ENCODE measurements around the gene C1QTNF3. TPM values are rescaled to one million over a fixed set of nuclear protein-coding genes. Genes with fewer than 3 reads are reported as not detected.

C1QTNF3 gene
- total RNA-seq, 1 donor from 2014 or later, result 7.7 TPM

GRCh38 chr5:33969572-33970452 lies 73.2 kb downstream of the C1QTNF3 start:
- intact Hi-C loops (cut with micrococcal nuclease), result loop anchor here (1.0 kb wide), 1 partner anchor 534 kb away; no protein-coding TSS in a partner anchor
- ATAC-seq (ENCODE audit: low read depth) (peak; percentile 42), DNase-seq (no peak)
- POLR2A ChIA-PET, result no interaction called here
- Mint-ChIP-seq H3K36me3 (ENCODE audit: low read depth) (no peaks in the 10 kb centered on the region), H3K9me3 (no peaks in the 10 kb centered on the region), H3K27ac (no peak overlapping the region), H3K4me1 (no peaks in the 10 kb centered on the region), H3K27me3 (peaks cover 5% of the 10 kb centered on the region), H3K4me3 (no peak overlapping the region)
- CTCF ChIA-PET, result interaction anchor here (0.7 to 2.0 kb wide), 11 partner anchors 9 to 535 kb away, joined by 3 to 14 read pairs (median 4); no protein-coding TSS in a partner anchor
- TF ChIP-seq CTCF (IDR thresholded peaks at IDR 0.05), result no peak

- no peak for TF ChIP-seq CTCF (IDR thresholded peaks at IDR 0.05)
- Mint-ChIP-seq H3K36me3 (ENCODE audit: low read depth) (no peaks in the 10 kb centered on the region), H3K4me3 (no peak overlapping the region), H3K9me3 (no peaks in the 10 kb centered on the region), H3K27ac (no peak overlapping the region), H3K4me1 (no peaks in the 10 kb centered on the region), H3K27me3 (peaks cover 5% of the 10 kb centered on the region)
- no peak for ATAC-seq (ENCODE audit: low read depth)
- intact Hi-C loops (cut with micrococcal nuclease), result no loop called here
- POLR2A ChIA-PET, result no interaction called here
- no peak for DNase-seq
- CTCF ChIA-PET, result interaction anchor here (1.0 to 1.7 kb wide), 2 partner anchors 11 to 13 kb away, joined by 4 read pairs; no protein-coding TSS in a partner anchor
These were observed 74.6 kb downstream of the C1QTNF3 start for GRCh38 chr5:33968211-33969005.

Other genes starting within 250 kb of the C1QTNF3 start
- gene ADAMTS12, start 151.2 kb downstream of the C1QTNF3 start, total RNA-seq, result not detected in 2 replicates
- not detected in 2 replicates for gene RXFP3, start 106.8 kb downstream of the C1QTNF3 start, total RNA-seq
- gene SLC45A2, start 58.5 kb downstream of the C1QTNF3 start, total RNA-seq, result not detected in 2 replicates
- 6.0 and 6.5 TPM in 2 replicates for gene AMACR, start 35.2 kb downstream of the C1QTNF3 start, total RNA-seq

Measured in activated B cell treated with CpG ODN at 0.5 μM for 24 hours (primary cell).